WTC11 (cell line): ENCODE data around the gene SLC29A3.

Source experiments
- CTCF ChIP-seq: fragments of 200-600 bp; IDR thresholded peaks from 2 replicates; pipeline ENCODE4 v1.8.0; 2022; ENCODE audit warnings: antibody characterized with exemption
- ESRRA ChIP-seq: sonication (generic); formaldehyde crosslinking; IDR thresholded peaks from 2 replicates; pipeline ENCODE4 v1.8.1; 2022; ENCODE audit warnings: mild to moderate bottlenecking, missing genetic modification reagents, borderline replicate concordance
- IRF1 ChIP-seq: sonication (generic); formaldehyde crosslinking; IDR thresholded peaks from 2 replicates; pipeline ENCODE4 v1.8.0; 2023; ENCODE audit warnings: missing genetic modification reagents
- IRF2 ChIP-seq: sonication (generic); formaldehyde crosslinking; IDR thresholded peaks from 2 replicates; pipeline ENCODE4 v1.8.0; 2022; ENCODE audit warnings: low read depth, missing genetic modification reagents, borderline replicate concordance
- JUN ChIP-seq: sonication (generic); formaldehyde crosslinking; IDR thresholded peaks from 2 replicates; pipeline ENCODE4 v1.8.0; 2023; ENCODE audit warnings: mild to moderate bottlenecking, missing genetic modification reagents
- KAT7 ChIP-seq: sonication (generic); formaldehyde crosslinking; IDR thresholded peaks from 2 replicates; pipeline ENCODE4 v1.8.1; 2023; ENCODE audit warnings: missing genetic modification reagents, mild to moderate bottlenecking, borderline replicate concordance
- PRRX2 ChIP-seq: fragments of 250-450 bp; sonication (Bioruptor Pico); IDR thresholded peaks from 2 replicates; pipeline ENCODE4 v1.8.0; 2021; ENCODE audit warnings: mild to moderate bottlenecking
- RELA ChIP-seq: sonication (generic); formaldehyde crosslinking; IDR thresholded peaks from 2 replicates; pipeline ENCODE4 v1.8.1; 2022; ENCODE audit warnings: missing genetic modification reagents, mild to moderate bottlenecking, borderline replicate concordance
- SMAD3 ChIP-seq: sonication (generic); formaldehyde crosslinking; IDR thresholded peaks from 2 replicates; pipeline ENCODE4 v1.8.0; 2022; ENCODE audit warnings: missing genetic modification reagents, mild to moderate bottlenecking, borderline replicate concordance
- ZNF263 ChIP-seq: sonication (generic); formaldehyde crosslinking; IDR thresholded peaks from 2 replicates; pipeline ENCODE4 v1.8.1; 2022; ENCODE audit warnings: low read depth, mild to moderate bottlenecking, moderate library complexity, missing genetic modification reagents
- ZNF317 ChIP-seq: sonication (generic); formaldehyde crosslinking; IDR thresholded peaks from 2 replicates; pipeline ENCODE4 v1.8.1; 2023; ENCODE audit warnings: low read depth, mild to moderate bottlenecking, moderate library complexity, missing genetic modification reagents, borderline replicate concordance
- TF ChIP-seq, protein P1 (sequence below): sonication (generic); formaldehyde crosslinking; IDR thresholded peaks from 2 replicates; pipeline ENCODE4 v1.8.1; 2023; ENCODE audit warnings: mild to moderate bottlenecking, missing genetic modification reagents, moderate library complexity

- no peak for TF ChIP-seq CTCF
- no peak for TF ChIP-seq PRRX2 (CRISPR knock-in tag)
- TF ChIP-seq ZNF317 (CRISPR knock-in tag), result no peak
- no peak for TF ChIP-seq IRF1
- TF ChIP-seq ZNF263 (CRISPR knock-in tag), result no peak
- no peak for TF ChIP-seq RELA
- no peak for TF ChIP-seq ESRRA
- no peak for TF ChIP-seq KAT7 (CRISPR knock-in tag)
- no peak for TF ChIP-seq IRF2 (CRISPR knock-in tag)
- TF ChIP-seq, protein P1, sequence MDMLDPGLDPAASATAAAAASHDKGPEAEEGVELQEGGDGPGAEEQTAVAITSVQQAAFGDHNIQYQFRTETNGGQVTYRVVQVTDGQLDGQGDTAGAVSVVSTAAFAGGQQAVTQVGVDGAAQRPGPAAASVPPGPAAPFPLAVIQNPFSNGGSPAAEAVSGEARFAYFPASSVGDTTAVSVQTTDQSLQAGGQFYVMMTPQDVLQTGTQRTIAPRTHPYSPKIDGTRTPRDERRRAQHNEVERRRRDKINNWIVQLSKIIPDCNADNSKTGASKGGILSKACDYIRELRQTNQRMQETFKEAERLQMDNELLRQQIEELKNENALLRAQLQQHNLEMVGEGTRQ (CRISPR knock-in tag), result peak; percentile 85
- TF ChIP-seq JUN, result no peak
- no peak for TF ChIP-seq SMAD3 (CRISPR knock-in tag)
Observed at GRCh38 chr10:71344154-71344925, 25.3 kb downstream of the SLC29A3 start.
